GM19023 (cell line): Measurements from ENCODE around the gene GINM1.

Source experiments
- ATAC-seq: cut with Tn5 transposase; IDR thresholded peaks from one replicate; pipeline ENCODE4 v1.9.1; 2021; ENCODE audit warnings: mild to moderate bottlenecking, moderate library complexity; ENCODE audit not compliant: unreplicated experiment

The GINM1 gene, protein sequence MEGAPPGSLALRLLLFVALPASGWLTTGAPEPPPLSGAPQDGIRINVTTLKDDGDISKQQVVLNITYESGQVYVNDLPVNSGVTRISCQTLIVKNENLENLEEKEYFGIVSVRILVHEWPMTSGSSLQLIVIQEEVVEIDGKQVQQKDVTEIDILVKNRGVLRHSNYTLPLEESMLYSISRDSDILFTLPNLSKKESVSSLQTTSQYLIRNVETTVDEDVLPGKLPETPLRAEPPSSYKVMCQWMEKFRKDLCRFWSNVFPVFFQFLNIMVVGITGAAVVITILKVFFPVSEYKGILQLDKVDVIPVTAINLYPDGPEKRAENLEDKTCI

DNA sequence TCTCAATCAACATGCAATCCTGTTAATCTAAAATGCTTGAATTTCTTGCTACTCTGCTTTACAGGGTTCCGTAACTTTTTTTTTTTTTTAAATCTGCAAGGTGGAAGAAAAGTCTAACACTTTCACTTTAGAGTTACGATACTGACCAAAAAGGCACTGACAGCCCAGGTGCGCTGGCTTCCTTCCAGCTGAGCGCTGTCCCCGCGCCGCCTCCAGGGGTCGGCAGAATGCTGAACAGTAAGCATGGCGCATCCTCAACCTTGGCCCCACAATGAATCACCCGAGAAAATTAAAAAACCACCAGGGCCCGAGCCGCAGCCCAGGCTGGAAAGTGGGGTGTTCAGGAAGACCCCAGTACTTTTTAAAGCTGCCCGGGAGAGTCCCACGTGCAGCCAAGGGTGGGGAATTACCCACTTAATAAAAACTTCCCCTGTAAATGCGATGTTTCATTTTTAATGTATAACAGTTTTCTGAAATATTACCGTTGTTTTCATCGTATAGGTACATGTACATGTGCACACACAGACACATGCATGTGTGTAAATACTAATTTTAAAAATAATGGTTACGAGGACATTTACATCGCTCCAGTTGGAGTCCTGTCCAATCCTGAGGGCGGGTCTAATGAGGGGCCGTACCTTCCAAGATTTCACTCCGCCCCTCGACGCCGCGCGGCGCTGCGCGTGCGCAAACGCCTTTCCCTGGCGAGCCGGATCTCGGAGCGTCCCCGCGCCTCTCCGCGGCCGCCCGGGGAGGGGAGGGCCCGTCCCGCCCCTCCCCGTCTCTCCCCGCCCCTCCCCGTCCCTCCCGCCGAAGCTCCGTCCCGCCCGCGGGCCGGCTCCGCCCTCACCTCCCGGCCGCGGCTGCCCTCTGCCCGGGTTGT, at the start of gene GINM1:
TSS of gene GINM1 (plus strand) at position 849 of the 883 bp plus-strand sequence. CDS start 40 bp downstream, outside the sequence.
- ATAC-seq, result peak; percentile 82

DNA sequence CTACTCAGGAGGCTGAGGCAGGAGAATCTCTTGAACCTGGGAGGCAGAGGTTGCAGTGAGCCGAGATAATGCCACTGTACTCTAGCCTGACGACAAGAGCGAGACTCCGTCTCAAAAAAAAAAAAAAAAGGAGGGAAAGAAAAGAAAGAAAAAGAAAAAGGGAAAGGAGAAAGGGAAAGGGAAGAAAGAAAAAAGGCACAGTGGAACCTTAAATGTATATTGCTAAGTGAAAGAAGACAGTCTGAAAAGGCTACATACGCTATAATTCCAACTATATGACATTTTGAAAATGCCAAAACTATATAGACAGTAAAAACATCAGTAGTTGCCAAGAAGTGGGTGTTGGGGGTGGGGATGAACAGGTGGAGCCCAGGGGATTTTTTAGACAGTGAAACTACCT, 36.5 kb upstream of the GINM1 start:
- ATAC-seq, result no peak

DNA sequence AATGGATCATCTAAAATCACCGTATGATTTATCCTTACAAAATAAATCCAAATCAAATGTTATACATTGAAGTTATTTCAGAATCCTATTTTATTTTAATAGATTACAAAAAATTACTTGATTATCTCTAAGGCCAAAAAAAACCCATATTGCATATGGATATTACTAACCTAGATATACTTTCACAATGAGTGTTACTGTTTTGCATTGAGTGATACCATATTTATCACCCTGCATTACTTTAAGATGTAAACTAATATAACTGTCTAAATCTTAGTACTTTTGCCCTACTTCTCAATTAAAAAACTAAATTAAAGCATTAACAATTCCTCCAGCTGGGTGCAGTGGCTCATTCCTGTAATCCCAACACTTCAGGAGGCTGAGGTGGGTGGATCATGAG, 31.4 kb upstream of the GINM1 start:
- no peak for ATAC-seq

DNA sequence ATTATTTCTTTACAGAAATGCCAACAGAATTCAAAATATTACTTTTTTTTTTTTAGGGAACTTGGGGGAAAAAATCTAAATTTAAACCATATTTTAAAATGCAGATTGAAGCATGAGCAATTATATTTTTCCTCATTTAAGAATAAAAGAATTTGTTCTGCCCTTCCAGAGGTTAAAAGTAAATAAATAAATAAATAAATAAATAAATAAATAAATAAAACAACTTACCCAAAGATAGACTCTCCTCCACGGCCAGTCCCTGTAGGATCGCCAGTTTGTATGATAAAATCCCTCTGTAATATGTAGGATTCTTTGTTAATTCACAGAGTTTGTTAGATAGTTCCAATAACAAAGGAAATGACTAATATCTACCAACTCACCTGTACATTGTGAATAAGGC, 25.0 kb upstream of the GINM1 start:
- ATAC-seq, result no peak

DNA sequence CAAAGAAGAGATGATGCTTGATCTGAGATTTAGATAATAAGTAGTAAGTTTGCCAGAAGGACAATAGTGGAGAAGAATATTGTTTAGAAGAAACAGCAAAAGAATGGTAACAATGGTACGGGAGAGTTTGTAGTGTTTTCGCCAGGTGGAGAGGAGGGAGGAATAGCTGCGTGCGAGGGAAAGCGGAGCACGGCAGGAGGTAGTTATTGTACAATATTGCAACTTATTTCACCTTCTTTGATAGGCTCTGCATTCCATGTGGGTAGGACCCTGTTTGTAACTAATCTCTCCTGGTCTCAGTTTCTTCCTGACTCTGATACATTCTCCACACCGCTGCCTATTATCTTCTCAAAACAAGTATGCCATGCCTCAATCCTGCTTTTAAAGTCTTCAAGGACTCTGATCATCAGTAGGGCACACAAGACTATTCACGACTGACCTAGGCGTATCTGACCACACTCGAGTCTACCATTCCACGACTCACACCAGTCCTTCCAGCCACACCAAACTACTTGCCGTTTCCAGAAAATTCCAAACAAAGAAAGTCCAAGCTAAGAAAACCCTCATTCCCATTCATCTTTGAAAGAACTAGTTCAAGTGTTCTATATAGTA, 21.4 kb upstream of the GINM1 start:
- ATAC-seq, result no peak

DNA sequence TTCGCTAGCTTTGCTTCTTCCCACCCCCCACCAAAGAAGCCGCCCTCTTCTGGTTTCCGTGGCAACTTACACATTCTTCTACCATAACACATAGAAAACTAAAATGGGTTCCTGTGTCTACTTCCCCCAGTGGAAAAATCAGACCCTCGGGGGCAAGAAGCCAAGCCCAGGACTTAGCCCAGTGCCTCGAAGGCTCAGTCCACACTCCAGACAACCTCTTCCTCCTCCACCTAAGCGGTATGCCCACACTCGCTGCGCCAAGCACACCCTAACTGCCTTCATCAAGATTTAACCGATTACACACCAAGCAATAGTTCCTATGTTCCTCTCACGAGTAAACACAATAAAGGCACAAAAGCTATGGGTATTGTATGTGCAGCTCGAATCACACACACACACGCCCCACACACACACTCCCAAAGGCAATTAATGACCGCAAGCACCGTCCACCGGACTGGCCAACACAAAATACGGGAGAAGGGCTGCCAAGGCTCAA, 20.9 kb upstream of the GINM1 start:
- peak; percentile 11 for ATAC-seq

DNA sequence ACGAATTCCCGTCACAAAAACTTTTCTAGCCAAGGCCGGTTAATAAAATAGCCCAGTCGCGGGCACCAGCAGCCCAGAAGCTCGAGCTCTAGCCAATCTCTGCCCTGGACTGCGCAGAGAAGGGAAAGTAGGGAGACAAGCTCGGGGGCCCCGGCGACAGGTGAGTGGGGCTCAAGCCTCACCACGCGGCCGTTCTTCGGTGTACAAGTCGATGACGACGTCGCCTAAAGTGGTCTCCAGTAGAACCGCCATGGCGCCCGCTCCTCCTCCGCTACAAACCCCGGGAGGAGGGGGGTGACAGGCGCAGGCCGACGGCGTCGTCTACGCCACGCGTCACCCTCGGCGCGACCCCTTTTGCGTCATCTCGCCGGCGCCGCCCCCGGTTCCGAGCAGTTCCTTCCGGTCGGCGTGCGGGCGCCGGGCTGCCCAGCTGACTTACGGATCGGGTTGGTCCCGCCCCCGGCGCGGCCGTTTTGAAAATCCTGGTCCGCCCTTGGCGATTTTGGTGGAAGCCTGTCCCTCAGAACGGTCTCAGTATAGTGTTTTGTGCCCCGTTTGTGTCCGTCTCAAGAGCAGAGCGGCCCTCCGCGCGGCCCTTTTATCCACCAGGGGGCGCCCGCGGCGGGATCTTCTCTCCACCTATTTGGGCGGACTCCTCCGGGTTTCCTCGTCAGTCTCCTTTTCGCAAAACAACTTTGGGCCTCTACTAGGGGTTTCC, 20.3 kb upstream of the GINM1 start, which contains the start of gene PPIL4:
TSS of gene PPIL4 (minus strand) at position 290 of the 718 bp plus-strand sequence. CDS start at position 252, 38 bp downstream.
- peak; percentile 93 for ATAC-seq

DNA sequence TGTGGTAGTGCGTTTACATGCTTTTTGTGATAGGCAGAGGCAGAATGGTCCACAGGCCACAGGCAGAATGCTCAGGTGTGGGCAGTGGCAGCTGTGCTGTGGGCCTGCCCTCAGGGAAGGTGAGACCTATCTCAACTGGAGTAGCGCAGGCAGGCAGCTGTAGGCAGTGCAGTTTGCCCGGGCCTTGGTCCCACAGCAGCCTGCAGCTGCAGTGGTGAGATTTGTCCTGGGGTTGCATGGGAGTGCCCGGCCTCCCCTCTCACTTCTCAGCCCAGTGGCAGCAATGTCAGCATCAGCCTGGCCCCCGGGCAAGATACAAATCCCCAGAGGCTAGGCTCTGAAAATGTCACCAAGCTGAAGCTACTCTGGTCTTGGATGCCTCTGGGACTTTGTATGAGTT, 14.3 kb upstream of the GINM1 start:
- no peak for ATAC-seq

DNA sequence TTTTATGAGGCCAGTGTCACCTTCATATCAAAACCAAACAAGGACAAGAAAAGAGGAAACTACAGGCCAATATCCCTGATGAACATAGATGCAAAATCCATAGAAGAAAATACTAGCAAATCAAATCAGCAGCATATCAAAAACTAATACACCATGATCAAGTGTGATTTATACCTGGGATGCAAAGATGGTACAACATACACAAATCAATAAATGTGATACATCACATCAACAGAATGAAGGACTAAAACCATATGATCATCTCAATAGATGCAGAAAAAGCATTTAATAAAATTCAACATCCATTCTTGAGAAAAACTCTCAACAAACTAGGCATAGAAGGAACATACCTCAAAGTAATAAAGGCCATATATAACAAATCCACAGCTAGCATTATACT, 8.1 kb upstream of the GINM1 start:
- no peak for ATAC-seq

DNA sequence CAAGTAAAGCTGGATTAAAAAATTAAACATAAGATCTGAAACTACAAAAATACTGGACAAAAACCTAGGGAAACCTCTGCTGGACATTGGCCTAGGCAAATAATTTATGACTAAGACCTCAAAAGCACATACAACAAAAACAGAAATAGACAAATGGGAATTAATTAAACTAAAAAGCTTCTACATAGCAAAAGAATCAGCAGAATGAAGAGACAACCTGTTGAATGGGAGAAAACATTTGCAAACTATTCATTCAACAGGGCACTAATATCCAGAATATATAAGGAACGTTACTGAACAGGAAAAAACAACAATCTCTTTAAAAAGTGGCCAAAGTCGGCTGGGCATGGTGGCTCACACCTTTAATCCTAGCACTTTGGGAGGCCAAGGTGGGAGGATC, 6.8 kb upstream of the GINM1 start:
- no peak for ATAC-seq

DNA sequence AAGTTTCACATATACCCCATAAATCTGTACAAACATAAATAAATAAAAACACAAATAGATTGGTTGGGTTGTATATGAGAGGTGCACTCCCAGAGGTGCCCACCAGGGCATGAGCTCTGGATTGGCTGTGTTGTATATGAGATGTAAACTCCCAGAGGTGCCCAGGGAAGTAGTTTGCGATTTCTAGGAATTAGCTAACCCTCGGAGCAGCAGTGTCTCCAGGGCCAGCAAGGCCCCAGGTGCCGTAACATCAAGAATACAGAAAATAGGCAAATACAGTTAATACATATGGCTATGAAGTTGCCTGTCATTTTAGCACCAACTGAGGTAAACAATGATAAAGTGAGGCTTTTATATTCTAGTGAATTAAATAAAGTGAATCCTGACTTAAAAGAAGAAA, 5.4 kb upstream of the GINM1 start:
- no peak for ATAC-seq

DNA sequence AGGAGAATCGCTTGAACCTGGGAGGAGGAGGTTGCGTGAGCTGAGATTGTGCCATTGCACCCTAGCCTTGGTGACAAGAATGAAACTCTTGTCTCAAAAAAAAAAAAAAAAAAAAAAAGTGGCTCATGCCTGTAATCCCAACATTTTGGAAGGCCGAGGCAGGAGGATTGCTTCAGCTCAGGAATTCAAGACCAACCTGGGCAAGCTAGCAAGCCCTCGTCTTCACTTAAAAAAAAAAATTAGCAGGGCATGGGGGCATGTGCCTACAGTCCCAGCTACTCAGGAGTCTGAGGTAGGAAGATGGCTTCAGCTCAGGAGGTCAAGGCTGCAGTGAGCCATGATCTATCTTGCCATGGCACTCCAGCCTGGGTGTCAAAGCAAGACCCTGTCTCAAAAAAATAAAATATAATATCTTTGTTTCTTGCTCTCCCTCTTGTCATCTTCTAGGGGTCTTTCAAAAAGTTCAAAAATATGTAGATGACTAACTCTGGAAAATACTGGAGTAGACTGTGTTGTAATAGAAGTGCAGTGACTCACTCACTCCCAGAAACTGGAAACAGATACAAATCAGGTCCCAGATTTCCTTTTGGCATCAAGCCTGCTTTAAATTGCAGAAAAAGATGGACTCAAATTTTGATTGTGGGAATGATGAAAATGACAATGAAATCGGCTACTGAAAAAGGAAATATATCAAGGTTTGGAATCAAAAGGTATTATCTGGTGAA, 2.8 kb upstream of the GINM1 start:
- no peak for ATAC-seq

DNA sequence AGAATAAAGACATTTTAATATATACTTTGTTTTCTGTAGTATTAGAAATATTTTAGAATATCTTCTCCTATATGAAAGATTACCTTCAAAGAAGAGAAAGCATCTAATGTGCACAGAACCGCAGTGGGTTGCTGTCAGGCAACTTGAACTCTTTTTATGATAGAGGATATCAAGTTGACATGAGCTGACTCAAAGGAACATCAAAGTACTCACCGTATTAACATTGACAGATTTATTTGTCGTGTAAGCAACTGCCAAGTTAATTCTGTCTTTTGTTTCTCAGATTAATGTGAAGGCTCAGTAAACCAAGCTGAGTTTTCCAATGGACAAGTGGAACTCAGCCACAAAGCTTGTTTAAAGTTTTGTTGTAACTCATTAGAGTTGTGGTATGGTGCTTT, 2.2 kb upstream of the GINM1 start:
- no peak for ATAC-seq

DNA sequence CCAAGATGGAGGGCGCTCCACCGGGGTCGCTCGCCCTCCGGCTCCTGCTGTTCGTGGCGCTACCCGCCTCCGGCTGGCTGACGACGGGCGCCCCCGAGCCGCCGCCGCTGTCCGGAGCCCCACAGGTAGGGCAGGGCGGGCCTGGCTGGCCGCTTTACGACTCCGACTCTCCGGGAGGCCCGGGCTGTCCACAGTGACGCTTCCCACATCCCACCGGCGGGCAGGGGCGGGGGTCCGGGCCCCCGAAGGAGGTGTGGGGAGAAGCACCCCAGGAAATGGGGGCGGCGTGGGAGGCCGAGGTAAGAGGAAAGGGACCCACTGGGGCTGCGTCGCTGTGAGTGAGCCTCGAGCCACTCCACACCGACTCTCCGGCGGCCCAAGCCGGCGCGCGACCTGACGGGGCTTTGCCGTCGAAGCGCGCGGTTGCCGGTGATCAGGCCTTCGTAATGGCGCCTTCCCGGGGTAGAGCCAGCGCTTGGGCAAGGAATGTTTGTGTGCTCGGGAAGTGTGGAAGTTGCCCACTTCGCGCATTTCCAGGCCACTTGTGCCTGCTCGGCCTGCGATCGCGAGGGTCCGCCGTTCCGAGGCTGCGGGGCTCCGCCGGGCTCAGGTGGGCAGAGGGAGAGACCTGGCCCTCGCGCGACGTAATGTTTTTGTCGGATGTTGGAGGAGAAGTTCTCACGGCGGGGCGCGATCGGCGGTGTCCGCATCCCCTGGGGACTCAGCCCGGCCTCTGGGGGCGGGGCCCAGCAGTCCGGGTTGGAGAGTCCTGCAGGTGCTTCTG, 427 bp downstream of the GINM1 start:
- ATAC-seq, result peak; percentile 20

DNA sequence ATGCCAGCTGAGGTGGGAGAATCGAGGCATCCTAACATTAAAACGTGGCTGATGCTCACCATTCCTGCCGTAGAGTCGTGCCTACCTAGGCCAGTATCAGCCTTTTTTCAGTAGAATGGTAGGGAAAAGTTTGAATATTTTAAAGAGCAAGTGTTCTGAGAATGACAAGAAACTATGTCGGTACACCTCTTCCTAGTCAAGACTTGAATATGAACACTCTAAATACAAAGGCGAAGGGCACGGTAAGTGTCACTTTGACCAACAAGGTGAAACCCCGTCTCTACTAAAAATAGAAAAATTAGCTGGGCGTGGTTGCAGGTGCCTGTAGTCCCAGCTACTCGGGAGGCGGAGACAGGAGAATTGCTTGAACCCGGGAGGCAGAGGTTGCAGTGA, 1.0 kb downstream of the GINM1 start:
- no peak for ATAC-seq

DNA sequence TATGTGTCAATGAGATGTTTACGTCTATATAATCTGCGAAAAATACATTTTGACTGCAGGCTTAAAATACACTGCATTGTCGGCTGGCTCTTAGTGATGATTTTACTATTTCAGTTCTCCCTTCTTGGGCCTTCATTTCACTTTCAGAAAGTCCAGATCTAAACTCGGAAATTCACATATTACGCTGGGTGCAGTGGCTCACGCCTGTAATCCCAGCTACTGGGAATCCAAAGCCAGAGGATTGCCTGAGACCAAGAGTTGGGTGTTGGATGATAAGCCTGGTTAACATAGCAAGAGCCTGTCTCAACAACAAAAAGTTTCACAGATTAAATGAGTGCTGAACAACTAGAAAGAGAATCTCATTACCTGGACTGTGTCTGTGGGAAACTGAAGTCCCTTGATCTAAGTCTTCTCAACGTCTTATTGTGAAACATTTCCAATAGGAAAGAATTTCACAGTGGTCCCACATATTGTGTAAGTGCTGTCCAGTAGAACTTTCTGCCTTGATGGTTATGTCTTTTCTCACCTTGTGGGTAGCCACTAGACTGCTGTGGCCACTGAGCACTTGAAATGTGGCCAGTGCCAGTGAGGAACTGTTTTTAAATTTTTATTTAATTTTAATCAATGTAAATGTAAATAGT, 1.9 kb downstream of the GINM1 start:
- no peak for ATAC-seq

DNA sequence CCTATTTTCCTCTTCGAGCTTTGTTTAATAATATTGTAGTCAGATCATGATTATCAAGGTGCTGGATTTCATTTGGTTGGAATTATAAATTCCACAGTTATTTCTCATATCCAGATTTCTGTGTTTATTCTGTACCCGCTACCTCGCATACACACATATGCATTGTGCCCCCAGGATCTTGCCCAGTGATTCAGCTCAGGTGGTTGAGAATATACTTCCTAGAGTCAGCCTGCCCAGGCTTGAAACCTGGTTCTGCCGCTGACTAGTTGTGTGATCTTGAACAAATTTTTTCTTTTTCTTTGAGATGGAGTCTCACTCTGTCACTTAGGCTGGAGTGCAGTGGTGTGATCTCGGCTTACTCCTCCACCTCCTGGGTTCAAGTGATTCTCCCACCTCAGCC, 14.7 kb downstream of the GINM1 start:
- ATAC-seq, result no peak

DNA sequence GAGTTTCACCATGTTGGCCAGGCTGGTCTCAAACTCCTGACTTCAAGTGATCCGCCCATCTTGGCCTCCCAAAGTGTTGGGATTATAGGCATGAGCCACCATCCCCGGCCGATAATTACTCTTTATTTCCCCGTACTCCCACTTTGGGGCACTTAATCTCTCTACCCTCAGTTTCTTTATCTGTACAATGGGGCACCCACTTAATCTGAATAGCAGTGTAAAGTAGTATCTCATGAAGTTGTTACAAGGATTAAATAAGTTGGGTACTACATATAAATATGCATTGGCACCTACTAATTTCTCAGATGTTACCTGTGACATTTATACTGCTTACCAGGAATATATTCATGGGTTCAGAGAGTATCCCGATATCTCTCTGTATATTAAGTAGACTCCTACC, 15.2 kb downstream of the GINM1 start:
- ATAC-seq, result no peak

DNA sequence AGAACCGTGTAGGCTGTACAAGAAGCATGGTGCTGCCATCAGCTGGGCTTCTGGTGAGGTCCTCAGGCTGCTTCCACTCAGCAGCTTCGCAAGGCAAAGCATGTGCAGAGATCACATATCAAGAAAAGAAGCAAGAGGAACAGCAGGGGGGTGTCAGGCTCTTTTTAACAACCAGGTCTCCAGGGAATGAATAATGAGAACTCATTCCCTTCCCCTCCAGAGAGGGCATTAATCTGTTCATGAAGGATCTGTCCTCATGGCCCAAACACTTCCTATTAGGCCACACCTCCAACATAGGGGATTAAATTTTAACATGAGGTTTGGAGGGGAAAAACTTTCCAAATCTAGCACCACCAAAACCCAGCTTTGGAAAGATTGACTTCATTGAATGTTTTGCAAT, 20.0 kb downstream of the GINM1 start:
- no peak for ATAC-seq
